Panc1 (cell line): ENCODE data around the gene SLC43A1.

Experiments
- TF ChIP-seq, protein P1 (sequence below): fragments of 450-650 bp; IDR thresholded peaks from 2 replicates; pipeline ENCODE4 v1.5.1; 2017; ENCODE audit warnings: mild to moderate bottlenecking
- TF ChIP-seq, protein P2 (sequence below), 2 experiments: IDR thresholded peaks; 2 replicates each; pipeline ENCODE4 v1.6.1; 2011 to 2012; ENCODE audit warnings: low read depth in 2 of 2, control low read depth in 1 of 2, low read length in 1 of 2, mild to moderate bottlenecking in 1 of 2, moderate library complexity in 1 of 2; ENCODE audit not compliant: insufficient read depth in 1 of 2

DNA sequence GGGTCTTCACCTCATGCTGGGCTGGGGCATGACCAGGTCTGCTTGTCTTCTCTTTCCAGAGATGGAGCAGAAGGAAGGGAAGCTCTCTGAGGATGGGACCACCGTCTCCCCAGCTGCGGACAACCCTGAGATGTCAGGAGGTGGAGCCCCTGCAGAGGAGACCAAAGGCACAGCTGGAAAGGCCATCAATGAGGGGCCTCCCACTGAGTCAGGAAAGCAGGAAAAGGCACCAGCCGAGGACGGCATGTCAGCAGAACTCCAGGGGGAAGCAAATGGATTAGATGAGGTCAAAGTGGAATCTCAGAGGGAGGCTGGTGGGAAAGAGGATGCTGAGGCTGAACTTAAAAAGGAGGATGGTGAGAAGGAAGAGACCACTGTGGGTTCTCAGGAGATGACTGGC lies 27.1 kb upstream of the SLC43A1 start:
- TF ChIP-seq, protein P1, sequence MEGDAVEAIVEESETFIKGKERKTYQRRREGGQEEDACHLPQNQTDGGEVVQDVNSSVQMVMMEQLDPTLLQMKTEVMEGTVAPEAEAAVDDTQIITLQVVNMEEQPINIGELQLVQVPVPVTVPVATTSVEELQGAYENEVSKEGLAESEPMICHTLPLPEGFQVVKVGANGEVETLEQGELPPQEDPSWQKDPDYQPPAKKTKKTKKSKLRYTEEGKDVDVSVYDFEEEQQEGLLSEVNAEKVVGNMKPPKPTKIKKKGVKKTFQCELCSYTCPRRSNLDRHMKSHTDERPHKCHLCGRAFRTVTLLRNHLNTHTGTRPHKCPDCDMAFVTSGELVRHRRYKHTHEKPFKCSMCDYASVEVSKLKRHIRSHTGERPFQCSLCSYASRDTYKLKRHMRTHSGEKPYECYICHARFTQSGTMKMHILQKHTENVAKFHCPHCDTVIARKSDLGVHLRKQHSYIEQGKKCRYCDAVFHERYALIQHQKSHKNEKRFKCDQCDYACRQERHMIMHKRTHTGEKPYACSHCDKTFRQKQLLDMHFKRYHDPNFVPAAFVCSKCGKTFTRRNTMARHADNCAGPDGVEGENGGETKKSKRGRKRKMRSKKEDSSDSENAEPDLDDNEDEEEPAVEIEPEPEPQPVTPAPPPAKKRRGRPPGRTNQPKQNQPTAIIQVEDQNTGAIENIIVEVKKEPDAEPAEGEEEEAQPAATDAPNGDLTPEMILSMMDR = no peak
- TF ChIP-seq, protein P2, sequence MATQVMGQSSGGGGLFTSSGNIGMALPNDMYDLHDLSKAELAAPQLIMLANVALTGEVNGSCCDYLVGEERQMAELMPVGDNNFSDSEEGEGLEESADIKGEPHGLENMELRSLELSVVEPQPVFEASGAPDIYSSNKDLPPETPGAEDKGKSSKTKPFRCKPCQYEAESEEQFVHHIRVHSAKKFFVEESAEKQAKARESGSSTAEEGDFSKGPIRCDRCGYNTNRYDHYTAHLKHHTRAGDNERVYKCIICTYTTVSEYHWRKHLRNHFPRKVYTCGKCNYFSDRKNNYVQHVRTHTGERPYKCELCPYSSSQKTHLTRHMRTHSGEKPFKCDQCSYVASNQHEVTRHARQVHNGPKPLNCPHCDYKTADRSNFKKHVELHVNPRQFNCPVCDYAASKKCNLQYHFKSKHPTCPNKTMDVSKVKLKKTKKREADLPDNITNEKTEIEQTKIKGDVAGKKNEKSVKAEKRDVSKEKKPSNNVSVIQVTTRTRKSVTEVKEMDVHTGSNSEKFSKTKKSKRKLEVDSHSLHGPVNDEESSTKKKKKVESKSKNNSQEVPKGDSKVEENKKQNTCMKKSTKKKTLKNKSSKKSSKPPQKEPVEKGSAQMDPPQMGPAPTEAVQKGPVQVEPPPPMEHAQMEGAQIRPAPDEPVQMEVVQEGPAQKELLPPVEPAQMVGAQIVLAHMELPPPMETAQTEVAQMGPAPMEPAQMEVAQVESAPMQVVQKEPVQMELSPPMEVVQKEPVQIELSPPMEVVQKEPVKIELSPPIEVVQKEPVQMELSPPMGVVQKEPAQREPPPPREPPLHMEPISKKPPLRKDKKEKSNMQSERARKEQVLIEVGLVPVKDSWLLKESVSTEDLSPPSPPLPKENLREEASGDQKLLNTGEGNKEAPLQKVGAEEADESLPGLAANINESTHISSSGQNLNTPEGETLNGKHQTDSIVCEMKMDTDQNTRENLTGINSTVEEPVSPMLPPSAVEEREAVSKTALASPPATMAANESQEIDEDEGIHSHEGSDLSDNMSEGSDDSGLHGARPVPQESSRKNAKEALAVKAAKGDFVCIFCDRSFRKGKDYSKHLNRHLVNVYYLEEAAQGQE (IDR thresholded peaks at IDR 0.05; ENCODE audit: insufficient read depth in 1 of 2, low read depth in 2 of 2, low read length in 1 of 2) = no peak
